ENCODE data around the gene SLC2A3. TPM values are rescaled to one million over a fixed set of nuclear protein-coding genes. Genes with fewer than 3 reads are reported as not detected.
"Not testable (repeated sequence)": the region's sequence is repeated elsewhere in the genome, so short reads cannot be mapped to it uniquely, and the experiment has no call there.

The SLC2A3 gene
- total and polyA plus RNA-seq, 4 experiments from 2014 or later: 100 to 275 (median 157) TPM

DNA sequence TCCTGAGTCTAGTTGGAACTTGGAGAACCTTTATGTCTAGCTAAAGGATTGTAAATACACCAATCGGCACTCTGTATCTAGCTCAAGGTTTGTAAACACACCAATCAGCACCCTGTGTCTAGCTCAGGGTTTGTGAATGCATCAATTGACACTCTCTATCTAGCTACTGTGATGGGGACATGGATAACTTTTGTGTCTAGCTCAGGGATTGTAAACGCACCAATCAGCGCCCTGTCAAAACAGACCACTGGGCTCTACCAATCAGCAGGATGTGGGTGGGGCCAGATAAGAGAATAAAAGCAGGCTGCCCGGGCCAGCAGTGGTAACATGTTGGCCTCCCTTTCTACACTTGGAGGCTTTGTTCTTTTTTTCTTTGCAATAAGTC, 54.3 kb downstream of the SLC2A3 start:
- intact Hi-C loops (cut with micrococcal nuclease); H3K4me3 ChIP-seq (ENCODE audit: low read length in 2 of 2); H3K4me1 Mint-ChIP-seq; H3K9me3 ChIP-seq (ENCODE audit: control insufficient read depth in 1 of 2, low read length in 2 of 2); DNase-seq; H3K4me3 Mint-ChIP-seq; H3K27ac Mint-ChIP-seq; H3K36me3 Mint-ChIP-seq; H3K36me3 ChIP-seq (ENCODE audit: insufficient read depth, low read length); POLR2A ChIA-PET (ENCODE audit: partially characterized antibody); H3K27me3 ChIP-seq (ENCODE audit: insufficient read depth, low read length); H3K27ac ChIP-seq (ENCODE audit: low read depth, low read length); H3K4me1 ChIP-seq (ENCODE audit: insufficient read depth, low read length); H3K27me3 Mint-ChIP-seq; H3K9me3 Mint-ChIP-seq: not testable (repeated sequence)
- CTCF ChIA-PET (ENCODE audit: partially characterized antibody): interaction anchor here (1.3 kb wide), 1 partner anchor 22 kb away, joined by 3 read pairs; no protein-coding TSS in a partner anchor

DNA sequence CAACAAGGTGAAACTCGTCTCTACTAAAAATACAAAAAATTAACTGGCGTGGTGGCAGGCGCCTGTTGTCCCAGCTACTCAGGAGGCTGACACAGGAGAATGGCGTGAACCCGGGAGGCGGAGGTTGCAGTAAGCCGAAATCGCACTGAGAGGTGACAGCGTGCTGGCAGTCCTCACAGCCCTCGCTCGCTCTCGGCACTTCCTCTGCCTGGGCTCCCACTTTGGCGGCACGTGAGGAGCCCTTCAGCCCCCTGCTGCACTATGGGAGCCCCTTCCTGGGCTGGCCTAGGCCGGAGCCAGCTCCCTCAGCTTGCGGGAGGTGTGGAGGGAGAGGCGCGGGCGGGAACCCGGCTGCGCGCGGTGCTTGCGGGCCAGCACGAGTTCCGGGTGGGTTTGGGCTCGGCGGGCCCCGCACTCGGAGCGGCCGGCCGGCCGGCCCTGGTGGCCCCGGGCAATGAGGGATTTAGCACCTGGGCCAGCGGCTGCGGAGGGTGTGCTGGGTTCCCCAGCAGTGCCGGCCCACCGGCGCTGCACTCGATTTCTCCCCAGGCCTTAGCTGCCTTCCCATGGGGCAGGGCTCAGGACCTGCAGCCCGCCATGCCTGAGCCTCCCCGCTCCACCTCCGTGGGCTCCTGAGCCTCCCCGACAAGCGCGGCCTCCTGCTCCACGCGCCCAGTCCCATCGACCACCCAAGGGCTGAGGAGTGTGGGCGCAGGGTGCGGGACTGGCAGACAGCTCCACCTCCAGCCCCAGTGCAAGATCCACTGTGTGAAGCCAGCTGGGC, 54.8 kb downstream of the SLC2A3 start:
- POLR2A ChIA-PET (ENCODE audit: partially characterized antibody); H3K9me3 Mint-ChIP-seq; H3K27me3 ChIP-seq (ENCODE audit: insufficient read depth, low read length); intact Hi-C loops (cut with micrococcal nuclease); H3K4me1 Mint-ChIP-seq; H3K27me3 Mint-ChIP-seq; DNase-seq; H3K36me3 Mint-ChIP-seq; H3K4me3 ChIP-seq (ENCODE audit: low read length in 2 of 2); H3K9me3 ChIP-seq (ENCODE audit: control insufficient read depth in 1 of 2, low read length in 2 of 2); H3K4me1 ChIP-seq (ENCODE audit: insufficient read depth, low read length); H3K27ac ChIP-seq (ENCODE audit: low read depth, low read length); H3K36me3 ChIP-seq (ENCODE audit: insufficient read depth, low read length); H3K4me3 Mint-ChIP-seq; H3K27ac Mint-ChIP-seq: not testable (repeated sequence)
- CTCF ChIA-PET (ENCODE audit: partially characterized antibody): interaction anchor here (1.3 kb wide), 1 partner anchor 22 kb away, joined by 3 read pairs; no protein-coding TSS in a partner anchor

DNA sequence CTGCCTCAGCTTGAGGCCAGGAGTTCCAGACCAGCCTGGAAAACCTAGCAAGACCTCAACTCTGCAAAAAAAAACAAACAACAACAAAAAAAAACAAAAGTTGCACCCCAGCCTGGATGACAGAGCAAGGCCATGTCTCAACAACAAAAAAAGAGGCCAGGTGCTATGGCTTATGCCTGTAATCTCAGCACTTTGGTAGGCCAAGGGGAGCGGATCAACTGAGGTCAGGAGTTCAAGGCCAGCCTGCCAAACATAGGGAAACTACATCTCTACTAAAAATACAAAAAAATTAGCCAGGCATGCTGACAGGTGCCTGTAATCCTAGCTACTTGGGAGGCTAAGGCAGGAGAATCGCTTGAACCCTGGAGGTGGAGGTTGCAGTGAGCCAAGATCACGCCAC, 56.7 kb downstream of the SLC2A3 start:
- Mint-ChIP-seq H3K27me3 (peaks cover 0 to under 1% of the 10 kb centered on the region in 2 donors), H3K4me1 (no peaks in the 10 kb centered on the region), H3K36me3 (no peaks in the 10 kb centered on the region), H3K9me3 (no peaks in the 10 kb centered on the region), H3K27ac (no peak overlapping the region), H3K4me3 (no peak overlapping the region)
- Histone ChIP-seq H3K36me3 (ENCODE audit: insufficient read depth, low read length) (no peaks in the 10 kb centered on the region), H3K27ac (ENCODE audit: low read depth, low read length) (no peak overlapping the region), H3K4me1 (ENCODE audit: insufficient read depth, low read length) (no peaks in the 10 kb centered on the region), H3K4me3 (ENCODE audit: low read length in 2 of 2) (no peak overlapping the region), H3K9me3 (ENCODE audit: control insufficient read depth in 1 of 2, low read length in 2 of 2) (no peaks in the 10 kb centered on the region), H3K27me3 (ENCODE audit: insufficient read depth, low read length) (no peaks in the 10 kb centered on the region)
- CTCF ChIA-PET (ENCODE audit: partially characterized antibody): no interaction called here
- POLR2A ChIA-PET (ENCODE audit: partially characterized antibody): no interaction called here
- intact Hi-C loops (cut with micrococcal nuclease): no loop called here
- DNase-seq: no peak

DNA sequence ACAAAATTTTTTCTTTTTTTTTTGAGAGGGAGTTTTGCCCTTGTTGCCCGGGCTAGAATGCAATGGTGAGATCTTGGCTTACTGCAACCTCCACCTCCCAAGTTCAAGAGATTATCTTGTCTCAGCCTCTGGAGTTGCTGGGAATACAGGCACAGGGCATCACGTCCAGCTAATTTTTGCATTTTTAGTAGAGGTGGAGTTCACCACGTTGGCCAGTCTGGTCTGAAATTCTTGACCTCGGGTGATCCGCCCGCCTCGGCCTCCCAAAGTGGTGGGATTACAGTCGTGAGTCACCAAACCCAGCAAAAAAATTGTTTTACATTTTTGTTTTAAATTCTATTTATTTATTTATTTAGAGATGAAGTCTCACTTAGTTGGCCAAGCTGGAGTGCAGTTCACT, 58.6 kb downstream of the SLC2A3 start:
- CTCF ChIA-PET (ENCODE audit: partially characterized antibody): interaction anchor here (0.9 kb wide), 1 partner anchor 15 kb away, joined by 3 read pairs; no protein-coding TSS in a partner anchor
- Histone ChIP-seq H3K4me3 (ENCODE audit: low read length in 2 of 2) (no peak overlapping the region), H3K9me3 (ENCODE audit: control insufficient read depth in 1 of 2, low read length in 2 of 2) (no peaks in the 10 kb centered on the region), H3K36me3 (ENCODE audit: insufficient read depth, low read length) (no peaks in the 10 kb centered on the region), H3K27ac (ENCODE audit: low read depth, low read length) (no peak overlapping the region), H3K27me3 (ENCODE audit: insufficient read depth, low read length) (no peaks in the 10 kb centered on the region), H3K4me1 (ENCODE audit: insufficient read depth, low read length) (no peaks in the 10 kb centered on the region)
- intact Hi-C loops (cut with micrococcal nuclease): no loop called here
- H3K9me3 Mint-ChIP-seq: peaks cover 0 to 3% (median 0%) of the 10 kb centered on the region in 8 donors
- H3K4me1 Mint-ChIP-seq: peaks cover 0 to 3% (median 0%) of the 10 kb centered on the region in 4 donors
- no peak overlapping the region for H3K27ac Mint-ChIP-seq
- H3K27me3 Mint-ChIP-seq: peaks cover 8 to 11% of the 10 kb centered on the region in 2 donors
- DNase-seq: no peak
- peaks cover 0 to under 1% of the 10 kb centered on the region in 2 donors for H3K36me3 Mint-ChIP-seq
- no peak overlapping the region for H3K4me3 Mint-ChIP-seq
- POLR2A ChIA-PET (ENCODE audit: partially characterized antibody): no interaction called here

DNA sequence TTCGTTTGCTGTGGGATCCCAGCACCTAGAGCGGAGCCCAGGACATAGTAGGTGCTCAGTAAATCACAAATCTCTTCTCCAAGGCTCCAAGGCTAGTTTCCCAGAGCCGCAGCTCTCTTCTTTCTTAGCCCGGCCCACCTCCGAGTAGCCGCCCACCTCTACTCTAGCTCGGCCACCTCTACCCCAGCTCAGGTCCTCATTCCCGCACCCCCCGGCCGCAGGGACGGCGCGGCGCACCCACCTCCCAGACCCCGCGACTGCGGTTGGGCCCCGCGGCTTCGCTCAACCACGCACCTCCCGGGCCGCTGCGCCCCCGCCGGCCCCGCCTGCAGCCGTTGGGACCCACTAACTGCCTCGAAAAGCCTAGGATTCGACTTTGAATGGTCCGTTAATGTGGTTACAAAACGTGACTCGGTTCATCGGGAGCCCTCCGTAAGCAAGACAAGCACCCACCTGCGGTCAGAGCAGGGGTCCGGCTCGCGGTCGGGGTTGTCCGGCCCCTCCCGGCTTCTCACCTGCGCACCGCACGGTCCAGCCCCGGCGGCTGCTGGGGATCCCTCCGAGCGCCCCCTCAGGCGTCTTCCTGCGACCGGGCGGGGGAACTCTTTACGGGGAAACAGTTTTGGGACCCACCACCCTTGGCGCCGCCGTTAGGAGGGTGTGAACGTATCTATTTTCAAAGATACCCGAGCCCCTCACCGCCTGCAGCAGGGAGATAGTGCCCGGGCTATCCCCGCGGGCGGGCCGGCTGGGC, 63.2 kb downstream of the SLC2A3 start, which contains the start of gene SLC2A14:
Gene SLC2A14, minus strand, starts transcription at position 350 of the 754 bp plus-strand sequence. CDS start 3,035 bp downstream, outside the sequence.
- ChIA-PET POLR2A (ENCODE audit: partially characterized antibody) (no interaction called here), CTCF (ENCODE audit: partially characterized antibody) (interaction anchor here (1.4 to 1.5 kb wide), 2 partner anchors 9 to 14 kb away, joined by 3 to 4 read pairs; no protein-coding TSS in a partner anchor)
- Histone ChIP-seq H3K9me3 (ENCODE audit: control insufficient read depth in 1 of 2, low read length in 2 of 2) (no peaks in the 10 kb centered on the region), H3K27ac (ENCODE audit: low read depth, low read length) (no peak within 1 kb of the TSS), H3K27me3 (ENCODE audit: insufficient read depth, low read length) (no peaks in the 10 kb centered on the region), H3K4me1 (ENCODE audit: insufficient read depth, low read length) (no peaks in the 10 kb centered on the region), H3K4me3 (ENCODE audit: low read length in 2 of 2) (no peak within 1 kb of the TSS), H3K36me3 (ENCODE audit: insufficient read depth, low read length) (no peaks in the 10 kb centered on the region)
- Mint-ChIP-seq H3K9me3 (peaks cover 0 to 3% (median 0%) of the 10 kb centered on the region in 8 donors), H3K4me3 (peak within 1 kb of the TSS in 2 of 8 donors; percentile 36 to 65), H3K4me1 (peaks cover 0 to 3% (median 0%) of the 10 kb centered on the region in 4 donors), H3K27me3 (peaks cover 21 to 22% of the 10 kb centered on the region in 2 donors), H3K27ac (peak within 1 kb of the TSS in 1 of 7 donors; percentile 9), H3K36me3 (peaks cover 0 to 4% of the 10 kb centered on the region in 2 donors)
- no peak for DNase-seq
- intact Hi-C loops (cut with micrococcal nuclease): no loop called here

DNA sequence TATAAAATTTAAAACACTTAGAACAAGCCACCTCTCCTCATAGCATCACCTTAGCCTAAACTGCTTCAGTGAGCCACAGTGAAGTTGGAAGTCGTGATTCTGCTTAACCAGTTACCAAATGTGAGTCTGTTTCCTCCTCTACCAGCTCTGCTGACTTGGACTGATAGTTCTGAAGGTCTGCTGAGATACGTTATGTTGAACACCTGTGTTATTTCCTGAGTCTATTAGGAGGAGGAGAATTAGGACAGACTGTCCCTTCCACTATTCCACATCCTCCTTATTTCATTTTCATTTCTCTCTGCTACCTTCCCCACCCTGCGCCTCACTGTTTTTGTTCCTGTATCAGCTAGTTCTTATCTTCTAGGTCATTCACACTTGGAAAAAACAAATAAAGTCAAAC, 65.7 kb downstream of the SLC2A3 start:
- Mint-ChIP-seq H3K4me1 (peaks cover 0 to 3% (median 0%) of the 10 kb centered on the region in 4 donors), H3K36me3 (peaks cover 0 to 4% of the 10 kb centered on the region in 2 donors), H3K9me3 (peaks cover 0 to 3% (median 0%) of the 10 kb centered on the region in 8 donors), H3K27ac (no peak overlapping the region), H3K27me3 (peaks cover 21 to 22% of the 10 kb centered on the region in 2 donors), H3K4me3 (no peak overlapping the region)
- Histone ChIP-seq H3K36me3 (ENCODE audit: insufficient read depth, low read length) (no peaks in the 10 kb centered on the region), H3K9me3 (ENCODE audit: control insufficient read depth in 1 of 2, low read length in 2 of 2) (no peaks in the 10 kb centered on the region), H3K27me3 (ENCODE audit: insufficient read depth, low read length) (no peaks in the 10 kb centered on the region), H3K4me3 (ENCODE audit: low read length in 2 of 2) (no peak overlapping the region), H3K4me1 (ENCODE audit: insufficient read depth, low read length) (no peaks in the 10 kb centered on the region), H3K27ac (ENCODE audit: low read depth, low read length) (no peak overlapping the region)
- POLR2A ChIA-PET (ENCODE audit: partially characterized antibody): no interaction called here
- CTCF ChIA-PET (ENCODE audit: partially characterized antibody): interaction anchor here (1.6 kb wide), 1 partner anchor 9 kb away, joined by 4 read pairs; no protein-coding TSS in a partner anchor
- intact Hi-C loops (cut with micrococcal nuclease): no loop called here
- no peak for DNase-seq

Measured in CD4-positive, alpha-beta memory T cell (primary cell).